ENCODE measurements around the gene DIP2B. TPM values are rescaled to one million over a fixed set of nuclear protein-coding genes. Genes with fewer than 3 reads are reported as not detected.

DIP2B gene
- polyA plus RNA-seq, 3 donors: 3.5 to 12.3 (median 6.5) TPM

- peaks cover 0 to 2% (median 0%) of the 10 kb centered on the region in 3 donors for H3K27me3 Mint-ChIP-seq (ENCODE audit: low read depth in 3 of 3)
- TF ChIP-seq CTCF (IDR thresholded peaks at IDR 0.05): no peak
- Histone ChIP-seq H3K9me3 (replicated peaks in 1 of 2; ENCODE audit: control insufficient read depth in 1 of 2, insufficient read depth in 1 of 2, low read length in 2 of 2) (no peaks in the 10 kb centered on the region), H3K4me1 (ENCODE audit: control insufficient read depth in 1 of 2, insufficient read depth in 2 of 2, low read length in 2 of 2) (no peaks in the 10 kb centered on the region), H3K4me3 (replicated peaks in 1 of 3; ENCODE audit: low read depth in 2 of 3, low read length in 3 of 3) (no peak overlapping the region), H3K79me2 (ENCODE audit: insufficient read depth, low read length) (peaks cover 39% of the 10 kb centered on the region), H4K20me1 (ENCODE audit: insufficient read depth, low read length) (peaks cover 72% of the 10 kb centered on the region), H3K27me3 (ENCODE audit: control insufficient read depth in 2 of 2, insufficient read depth in 2 of 2, low read length in 2 of 2) (no peaks in the 10 kb centered on the region), H3K4me2 (replicated peaks; ENCODE audit: extremely low read depth, low read length, poor library complexity, severe bottlenecking) (no peak overlapping the region), H3K27ac (ENCODE audit: low read depth in 1 of 2, low read length in 2 of 2) (no peak overlapping the region), H2AFZ (ENCODE audit: insufficient read depth, low read depth, low read length, poor library complexity, severe bottlenecking) (no peak overlapping the region), H3K9ac (ENCODE audit: insufficient read depth, low read length, poor library complexity, severe bottlenecking) (no peak overlapping the region), H3K36me3 (replicated peaks in 1 of 2; ENCODE audit: control insufficient read depth in 1 of 2, insufficient read depth in 2 of 2, low read length in 2 of 2) (peaks cover 17 to 45% of the 10 kb centered on the region in 2 donors)
- no peak overlapping the region for H3K4me3 Mint-ChIP-seq
- H3K36me3 Mint-ChIP-seq: peaks cover 32 to 33% of the 10 kb centered on the region in 2 donors
- no CpG with 5 or more reads among the region's 7 CpGs for WGBS (ENCODE audit: insufficient coverage)
- intact Hi-C loops (cut with micrococcal nuclease): no loop called here
- H3K9me3 Mint-ChIP-seq: no peaks in the 10 kb centered on the region
- peaks cover 22% of the 10 kb centered on the region for H3K4me1 Mint-ChIP-seq
- no peak overlapping the region for H3K27ac Mint-ChIP-seq
- DNase-seq: no peak
These were observed 135.6 kb downstream of the DIP2B start for GRCh38 chr12:50640321-50640939.

GRCh38 chr12:50641566-50641965, 136.8 kb downstream of the DIP2B start:
- no peak for DNase-seq
- Mint-ChIP-seq H3K4me1 (peaks cover 21% of the 10 kb centered on the region), H3K27me3 (ENCODE audit: low read depth in 3 of 3) (peaks cover 0 to 2% (median 0%) of the 10 kb centered on the region in 3 donors), H3K4me3 (no peak overlapping the region), H3K27ac (peak overlapping the region in 1 of 7 donors; percentile 23), H3K9me3 (no peaks in the 10 kb centered on the region), H3K36me3 (peaks cover 31 to 33% of the 10 kb centered on the region in 2 donors)
- Histone ChIP-seq H3K27me3 (ENCODE audit: control insufficient read depth in 2 of 2, insufficient read depth in 2 of 2, low read length in 2 of 2) (no peaks in the 10 kb centered on the region), H3K4me3 (replicated peaks in 1 of 3; ENCODE audit: low read depth in 2 of 3, low read length in 3 of 3) (no peak overlapping the region), H3K9me3 (replicated peaks in 1 of 2; ENCODE audit: control insufficient read depth in 1 of 2, insufficient read depth in 1 of 2, low read length in 2 of 2) (no peaks in the 10 kb centered on the region), H3K4me2 (replicated peaks; ENCODE audit: extremely low read depth, low read length, poor library complexity, severe bottlenecking) (no peak overlapping the region), H3K4me1 (ENCODE audit: control insufficient read depth in 1 of 2, insufficient read depth in 2 of 2, low read length in 2 of 2) (no peaks in the 10 kb centered on the region), H4K20me1 (ENCODE audit: insufficient read depth, low read length) (peaks cover 62% of the 10 kb centered on the region), H3K27ac (ENCODE audit: low read depth in 1 of 2, low read length in 2 of 2) (no peak overlapping the region), H2AFZ (ENCODE audit: insufficient read depth, low read depth, low read length, poor library complexity, severe bottlenecking) (no peak overlapping the region), H3K9ac (ENCODE audit: insufficient read depth, low read length, poor library complexity, severe bottlenecking) (no peak overlapping the region), H3K36me3 (replicated peaks in 1 of 2; ENCODE audit: control insufficient read depth in 1 of 2, insufficient read depth in 2 of 2, low read length in 2 of 2) (peaks cover 17 to 46% of the 10 kb centered on the region in 2 donors), H3K79me2 (ENCODE audit: insufficient read depth, low read length) (peaks cover 34% of the 10 kb centered on the region)
- 5% methylated on average over 3 of the region's 5 CpGs for WGBS (ENCODE audit: insufficient coverage)
- TF ChIP-seq CTCF (IDR thresholded peaks at IDR 0.05): no peak
- intact Hi-C loops (cut with micrococcal nuclease): no loop called here

All from CD14-positive monocyte (primary cell).